Hematopoietic multipotent progenitor cell treated with erythropoietin and hydrocortisone succinate and interleukin-3 and kit ligand, for 17 days (in vitro differentiated cells): ENCODE measurements around the gene APP.

ENCODE experiments used
- DNase-seq: peaks from one replicate; pipeline ENCODE4 v3.0.0-alpha.2; 2015; ENCODE audit warnings: low spot score

APP gene

DNA sequence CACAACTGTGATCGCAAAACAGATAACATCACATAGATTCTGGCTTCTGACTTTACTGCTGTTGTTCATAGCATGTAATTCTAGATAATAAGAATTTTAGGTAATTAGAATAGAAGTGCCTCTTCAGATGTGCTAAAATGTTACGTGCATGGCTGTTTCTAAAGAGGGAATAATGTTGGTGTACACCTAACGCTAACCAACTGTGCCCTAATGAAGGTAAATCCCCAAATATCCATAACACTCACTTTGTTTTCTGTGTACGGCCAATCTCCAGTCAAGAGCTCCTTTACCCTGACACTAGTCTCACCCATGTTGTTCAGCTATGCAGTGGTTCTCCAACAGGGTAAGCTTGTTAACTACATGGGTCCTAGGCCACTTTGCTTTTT is 44.4 kb downstream of the APP start:
- no peak for DNase-seq

DNA sequence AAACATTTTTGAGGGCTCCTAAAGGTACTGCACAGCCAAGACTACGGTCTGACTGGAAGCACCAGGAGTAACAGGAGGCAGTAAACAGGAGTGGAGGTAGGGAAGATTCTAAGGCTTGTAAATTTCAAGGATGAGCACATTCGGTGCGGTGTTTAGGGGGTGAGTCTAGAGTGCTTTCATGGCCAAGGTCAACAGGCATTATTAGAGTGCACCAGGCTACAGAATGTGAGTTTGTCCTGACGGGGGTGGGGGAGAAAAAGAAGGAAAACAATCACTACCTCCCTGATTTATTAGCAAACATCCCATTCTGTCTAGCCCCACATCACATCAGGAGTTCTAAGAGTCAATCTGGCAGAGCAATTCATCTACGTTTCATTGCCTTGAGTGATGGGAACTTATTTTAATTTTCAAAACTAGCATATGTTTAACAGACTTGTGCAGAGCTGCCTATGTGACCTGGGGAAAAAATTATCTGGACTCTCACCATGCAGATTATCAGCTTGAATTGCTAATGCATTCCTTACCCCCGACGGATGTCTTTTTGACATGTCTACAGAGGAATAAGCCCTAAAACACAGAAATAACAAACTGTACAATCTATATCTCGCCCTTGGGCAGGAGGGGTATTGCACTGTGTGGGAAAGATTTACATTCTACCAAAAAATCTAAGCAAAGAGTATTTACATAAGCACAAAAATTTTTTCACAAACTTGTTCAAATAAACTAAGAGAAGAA is 45.0 kb downstream of the APP start:
- no peak for DNase-seq

DNA sequence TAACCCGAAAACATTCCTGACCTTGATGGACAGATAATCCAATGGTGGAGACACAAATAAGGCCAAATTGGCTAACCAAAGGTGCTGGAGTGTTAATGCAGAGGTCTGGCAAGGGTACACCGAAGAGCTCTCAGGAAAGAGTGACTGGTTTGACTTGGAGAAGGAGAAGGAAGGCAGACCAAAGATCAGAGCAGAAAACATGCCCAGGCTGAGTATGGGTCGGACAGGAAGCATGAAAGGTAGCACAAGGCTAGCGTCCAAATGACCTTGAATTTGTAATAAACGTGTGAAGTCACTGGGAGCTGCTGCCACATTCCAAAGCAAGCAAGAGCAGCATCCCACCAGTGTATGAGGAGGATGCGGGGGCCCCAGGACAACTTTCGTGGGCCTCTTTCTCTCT is 45.7 kb downstream of the APP start:
- no peak for DNase-seq

DNA sequence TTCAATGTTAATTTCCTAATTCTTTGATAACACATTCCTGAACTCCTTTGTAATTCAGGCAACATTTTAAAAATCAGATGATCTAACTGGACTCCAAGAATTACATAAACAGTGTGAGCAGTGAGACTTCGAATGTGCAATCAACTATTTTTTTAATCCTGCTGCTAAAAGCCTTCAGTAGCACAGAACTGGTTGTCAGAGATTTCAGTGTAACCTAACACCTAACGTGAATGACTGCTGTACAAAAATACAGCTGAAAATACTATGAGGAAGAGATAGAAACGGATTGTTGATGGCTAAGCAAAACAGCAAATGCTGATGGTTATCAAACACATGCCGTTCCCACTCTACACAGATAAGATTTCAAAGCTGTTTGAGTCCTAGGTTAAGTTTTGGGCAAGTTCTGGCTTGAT is 46.1 kb downstream of the APP start:
- DNase-seq, result no peak

DNA sequence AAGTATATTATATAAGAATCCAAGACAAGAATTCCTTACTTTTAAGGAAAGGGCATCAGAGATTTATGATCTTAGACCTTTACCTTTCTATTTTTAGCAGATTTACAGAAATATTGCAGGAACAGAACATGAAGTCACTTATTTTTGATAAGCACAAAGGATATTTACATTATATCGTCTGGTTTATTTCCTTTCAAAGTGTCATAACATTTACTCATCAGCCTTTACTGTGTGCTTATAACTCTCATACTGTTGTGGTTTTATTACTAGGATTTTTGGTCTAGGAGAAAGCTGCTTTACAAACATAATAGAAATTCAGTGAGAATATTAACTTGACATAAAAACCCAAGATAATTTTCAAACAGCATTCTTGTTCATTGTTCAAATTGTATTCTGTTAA is 47.6 kb downstream of the APP start:
- DNase-seq, result no peak

DNA sequence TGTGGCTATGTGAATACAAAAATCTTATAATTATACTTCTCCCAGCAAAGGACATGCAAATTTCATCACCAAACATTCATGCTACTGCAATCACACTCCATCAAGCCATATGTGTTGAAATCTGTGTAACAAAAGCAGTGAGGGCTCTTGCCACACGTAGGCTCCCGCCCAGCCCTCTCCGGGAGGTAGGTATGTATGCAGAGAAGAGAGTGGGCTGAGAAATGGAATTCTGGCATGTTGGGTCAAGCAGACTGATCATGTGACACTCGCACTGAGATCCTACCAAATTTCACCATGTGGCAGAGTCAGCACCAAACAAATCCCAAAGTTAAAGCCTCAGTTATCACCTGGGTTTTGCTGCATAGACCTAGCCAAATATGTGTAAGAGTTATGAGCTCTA is 49.7 kb downstream of the APP start:
- DNase-seq, result no peak

DNA sequence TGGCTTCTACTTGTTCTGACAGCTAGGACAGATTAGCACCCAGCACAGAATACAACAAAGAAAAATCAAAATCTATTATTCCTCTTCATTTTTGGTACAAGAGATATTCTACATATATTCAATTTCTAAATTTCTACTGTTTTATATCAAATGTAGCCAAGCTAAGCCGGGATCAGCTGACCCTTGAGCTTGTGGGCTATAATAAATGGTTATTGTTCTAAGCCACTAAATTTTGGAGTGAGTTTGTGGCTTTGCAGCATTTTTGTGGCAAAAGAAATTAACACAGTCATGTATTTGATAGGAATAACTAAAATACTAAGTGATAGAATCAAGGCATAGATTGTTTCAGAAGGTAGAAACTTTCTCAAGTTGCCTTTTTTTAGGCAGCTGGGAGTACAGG is 50.7 kb downstream of the APP start:
- no peak for DNase-seq

DNA sequence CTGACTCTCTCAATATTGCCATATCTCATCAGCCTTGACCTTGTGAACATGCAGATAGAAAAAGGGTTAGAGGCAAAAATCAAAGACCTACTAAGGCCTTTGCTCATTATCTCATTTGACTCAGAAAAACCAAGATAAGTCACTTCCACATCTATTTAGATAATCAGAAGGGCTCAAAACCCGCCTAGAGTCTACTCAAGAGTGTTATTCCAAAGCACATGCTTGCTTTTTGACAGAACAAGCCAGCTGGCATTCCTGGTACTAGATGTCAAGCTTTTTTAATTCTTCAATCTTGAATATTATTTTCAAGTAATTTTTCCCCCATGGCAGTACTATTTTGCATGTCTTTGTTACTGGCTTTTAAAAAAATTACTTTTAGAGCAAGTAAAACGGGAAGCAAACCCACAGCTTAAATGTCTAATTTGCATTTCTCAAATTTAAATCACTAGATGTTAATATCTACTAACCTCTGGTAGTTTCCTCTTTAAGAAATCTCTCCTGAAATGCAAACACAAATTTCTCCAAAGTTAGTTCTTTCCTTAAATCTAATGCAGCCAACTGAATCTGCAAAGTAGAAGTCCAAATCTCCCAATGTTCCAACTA is 51.5 kb downstream of the APP start:
- DNase-seq, result no peak

DNA sequence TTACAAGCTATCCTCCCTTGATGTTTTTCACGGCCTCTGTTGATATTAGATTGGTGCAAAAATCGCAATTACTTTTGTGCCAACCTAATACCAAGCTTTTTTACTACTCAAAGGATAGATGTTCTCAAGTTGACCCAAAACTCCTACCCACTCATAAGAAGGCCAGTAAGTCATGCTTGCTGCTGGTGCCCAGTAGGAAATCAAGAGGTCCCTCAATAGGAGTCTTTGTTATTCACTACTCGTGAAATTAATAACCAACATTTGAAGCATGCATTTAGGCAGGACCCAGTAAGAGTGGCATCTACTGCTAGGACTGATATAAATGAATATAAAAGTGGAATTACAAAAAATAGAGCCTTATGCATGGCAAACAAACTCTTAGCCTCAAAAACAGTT is 52.6 kb downstream of the APP start:
- DNase-seq, result no peak

DNA sequence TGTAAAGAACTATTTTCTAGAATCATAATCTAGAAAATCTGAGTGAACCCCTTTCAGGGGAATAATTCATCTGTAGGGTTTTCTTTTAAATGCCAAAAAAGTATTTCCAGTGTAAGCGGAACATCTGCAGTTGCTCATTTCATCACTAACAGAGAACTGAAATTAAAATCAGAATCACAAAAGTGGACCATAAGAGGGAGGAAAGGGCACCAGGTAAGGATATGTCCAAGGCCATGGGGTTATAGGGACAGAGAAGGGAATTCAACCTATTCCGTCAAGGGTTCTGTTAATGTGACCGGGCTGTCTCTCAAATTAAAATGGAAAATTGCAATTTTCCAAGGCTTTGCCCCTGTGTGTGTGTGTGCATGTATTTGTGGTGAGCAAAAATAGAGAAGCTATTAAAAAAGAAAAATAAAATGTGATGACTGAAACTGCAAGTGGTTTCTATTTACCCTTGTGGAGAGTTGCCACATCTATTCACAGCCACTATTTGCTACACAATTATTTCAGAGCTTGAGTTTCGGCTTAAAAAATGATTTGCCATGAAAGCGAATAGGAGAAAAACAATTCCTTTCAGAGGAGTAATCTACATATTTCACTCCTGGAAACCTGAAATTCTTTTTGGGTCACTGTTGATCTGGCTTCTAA is 53.1 kb downstream of the APP start:
- DNase-seq, result no peak

DNA sequence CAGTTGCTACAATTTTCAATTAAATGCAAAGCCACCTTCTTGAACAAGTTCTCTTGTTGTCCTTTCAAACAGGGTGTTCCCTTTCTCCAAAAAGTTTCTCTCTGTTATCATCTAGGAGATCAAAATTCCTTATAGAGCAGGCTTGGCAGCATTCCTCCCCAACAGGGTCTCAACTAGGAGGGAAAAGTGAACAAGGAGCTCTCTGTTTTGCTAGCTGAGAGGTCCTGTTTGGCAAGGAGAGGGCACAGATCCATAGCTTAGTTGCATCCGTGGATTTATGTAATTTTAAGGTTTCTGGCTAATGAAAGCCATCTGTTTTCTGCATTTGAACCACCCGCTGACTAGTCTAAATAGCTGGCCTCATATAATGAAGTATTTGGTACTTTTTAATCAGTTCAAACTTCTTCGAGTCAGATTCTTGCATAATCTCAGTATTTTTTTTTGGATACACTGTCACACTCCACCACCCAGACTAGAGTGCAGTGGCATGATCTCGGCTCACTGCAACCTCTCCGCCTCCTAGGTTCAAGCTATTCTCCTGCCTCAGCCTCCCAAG is 54.0 kb downstream of the APP start:
- no peak for DNase-seq

DNA sequence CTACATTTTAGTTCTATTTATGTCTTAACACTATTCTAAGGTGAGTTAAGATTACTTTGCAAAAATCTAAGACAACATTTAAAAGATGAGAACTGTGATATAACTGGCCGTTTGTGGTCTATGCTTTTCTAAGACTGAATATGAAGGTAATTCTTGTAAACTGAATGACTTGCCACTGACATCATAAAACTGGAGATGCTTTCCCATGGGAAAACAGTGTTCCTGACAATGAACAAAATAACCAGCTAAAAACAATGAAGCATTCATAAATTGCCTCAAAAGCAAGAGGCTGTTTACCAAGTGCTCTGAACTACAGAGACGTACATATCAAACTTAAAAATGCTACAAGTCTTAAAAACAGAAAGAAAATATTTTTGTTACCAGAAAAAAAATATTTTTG is 54.7 kb downstream of the APP start:
- DNase-seq, result no peak

DNA sequence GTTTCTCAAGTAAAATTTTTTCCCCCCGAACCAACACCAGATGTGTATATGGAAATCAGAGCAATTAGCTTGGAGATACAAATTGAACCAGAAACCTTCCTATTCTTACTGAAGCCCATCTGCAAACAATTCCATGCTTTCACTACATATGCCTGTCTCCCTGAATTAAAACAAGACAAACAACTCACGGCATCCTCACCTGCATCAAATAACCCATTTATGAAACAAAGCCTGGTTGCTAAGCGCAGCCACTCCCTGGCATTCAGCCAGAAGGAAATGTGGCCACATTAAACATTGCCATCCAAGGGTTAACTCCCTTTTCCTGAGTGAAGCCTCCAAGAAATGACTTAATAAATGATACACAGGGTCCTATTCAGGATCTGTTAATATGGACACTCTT is 55.3 kb downstream of the APP start:
- DNase-seq, result no peak

DNA sequence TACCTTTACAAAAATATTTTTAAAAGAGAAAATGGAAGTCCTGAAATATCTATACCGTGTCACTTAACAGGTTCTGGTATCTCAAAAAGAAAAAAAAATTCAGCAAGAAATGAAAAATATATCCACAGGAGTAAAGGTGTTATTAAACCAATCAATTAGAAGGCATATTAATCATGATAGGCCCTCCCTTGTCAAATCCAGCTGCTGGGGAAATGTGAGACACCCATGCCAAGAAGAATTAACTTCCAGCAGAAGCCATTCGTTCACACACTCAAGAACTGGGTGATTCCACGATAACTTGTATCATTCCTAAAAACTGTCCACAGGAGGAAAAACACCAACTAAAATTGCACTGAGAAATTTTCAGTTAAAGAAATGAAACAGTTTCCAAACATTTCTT is 57.6 kb downstream of the APP start:
- no peak for DNase-seq

DNA sequence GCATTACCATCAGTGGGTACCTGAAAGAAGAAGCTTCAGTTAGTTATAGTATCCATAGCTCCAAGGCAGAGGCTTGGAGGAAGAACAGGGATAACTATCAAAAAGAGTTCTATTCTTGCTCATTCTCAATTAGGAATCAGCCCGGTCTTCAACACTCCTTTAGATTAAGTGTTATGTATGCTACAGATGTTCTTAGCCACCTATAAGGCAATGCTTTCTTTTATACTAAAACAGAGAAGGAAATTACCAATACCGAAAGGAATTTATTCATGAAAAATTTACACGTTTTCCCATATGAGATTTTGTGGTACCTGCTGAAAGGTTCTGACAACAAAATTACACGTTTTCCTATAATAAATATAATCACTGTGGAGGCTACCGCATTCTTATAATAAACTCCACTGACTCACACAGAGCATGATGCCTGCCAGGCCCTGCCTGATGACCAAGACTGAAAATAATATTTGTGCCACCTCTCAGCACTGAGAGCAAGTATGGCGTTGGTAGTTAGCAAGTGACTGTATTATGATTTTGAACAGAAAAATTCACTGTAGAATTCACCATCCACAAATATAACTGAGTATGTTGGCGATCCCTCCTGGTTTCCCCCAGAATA is 58.3 kb downstream of the APP start:
- DNase-seq, result no peak

DNA sequence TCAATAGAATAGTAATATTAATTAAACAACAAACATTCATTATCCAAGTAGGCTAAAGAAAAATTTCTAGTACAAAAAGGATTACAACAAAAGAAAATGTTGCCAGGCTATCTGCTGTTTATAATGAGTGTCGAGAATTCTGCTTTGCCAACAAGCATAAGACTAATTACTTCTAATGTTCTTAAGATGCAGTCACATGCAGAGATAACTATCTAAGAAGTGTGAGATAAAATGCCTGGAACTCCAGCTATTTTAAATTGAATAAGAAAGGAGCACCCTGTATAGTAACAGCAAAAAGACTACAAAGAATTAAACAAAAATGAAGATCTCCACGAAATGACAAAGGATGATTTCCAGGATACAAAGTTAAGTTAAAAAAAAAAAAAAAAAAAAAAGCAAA is 59.9 kb downstream of the APP start:
- DNase-seq, result no peak

DNA sequence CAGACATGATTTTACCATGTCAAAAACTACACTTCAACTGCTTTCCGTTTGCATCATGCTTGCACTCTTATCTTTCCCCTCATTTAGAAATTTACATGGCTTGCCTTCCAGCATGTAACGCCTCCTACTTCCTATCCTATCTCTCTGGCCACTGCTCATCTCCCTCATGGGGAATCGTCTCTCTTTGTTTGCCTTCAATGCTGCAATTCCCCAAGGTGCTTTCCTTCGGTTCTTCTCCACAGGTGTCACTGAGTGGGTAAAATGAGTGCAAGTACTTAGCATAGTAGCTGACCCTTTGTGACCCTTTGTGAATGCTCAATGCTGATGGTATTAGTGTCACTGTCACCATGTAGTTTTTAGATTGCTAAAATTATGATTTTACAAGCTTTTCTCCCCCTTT is 63.1 kb downstream of the APP start:
- DNase-seq, result no peak

DNA sequence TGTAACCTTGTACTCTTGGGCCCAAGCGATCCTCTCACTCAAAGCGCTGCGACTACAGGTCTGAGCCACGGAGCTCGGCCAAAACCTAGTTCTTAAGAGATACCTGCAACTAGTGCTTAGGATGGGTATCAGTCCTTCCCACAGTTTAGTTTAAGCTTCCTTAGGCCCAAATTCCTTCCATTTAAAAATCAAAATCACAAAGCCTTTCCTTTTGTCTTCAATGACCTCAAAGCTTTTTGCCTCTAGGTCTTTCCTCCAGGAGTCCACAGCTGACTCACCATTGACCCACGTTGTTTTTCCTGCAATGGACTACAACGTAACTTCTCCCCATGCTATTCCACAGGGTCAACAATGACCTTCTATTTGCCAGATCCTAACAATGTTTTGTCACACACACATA is 64.0 kb downstream of the APP start:
- DNase-seq, result no peak

DNA sequence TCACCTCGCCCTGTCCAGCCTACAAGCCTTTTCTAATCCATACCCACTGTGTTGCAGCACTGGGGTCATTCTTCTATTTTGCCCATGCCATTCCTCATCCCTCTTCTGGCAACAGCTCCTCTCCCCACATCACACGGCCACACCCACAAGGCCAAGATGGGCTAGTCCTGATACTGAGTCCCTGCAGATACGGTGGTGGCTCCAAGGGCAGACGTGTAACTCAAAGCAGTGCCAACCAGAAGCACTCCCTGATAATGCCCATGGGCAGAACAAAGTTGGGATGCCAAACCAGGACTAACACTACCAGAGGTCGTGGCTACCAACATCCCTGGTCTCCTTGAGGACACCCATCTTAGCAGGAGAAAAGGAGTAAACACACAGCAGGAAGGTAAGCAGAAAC is 64.8 kb downstream of the APP start:
- no peak for DNase-seq

DNA sequence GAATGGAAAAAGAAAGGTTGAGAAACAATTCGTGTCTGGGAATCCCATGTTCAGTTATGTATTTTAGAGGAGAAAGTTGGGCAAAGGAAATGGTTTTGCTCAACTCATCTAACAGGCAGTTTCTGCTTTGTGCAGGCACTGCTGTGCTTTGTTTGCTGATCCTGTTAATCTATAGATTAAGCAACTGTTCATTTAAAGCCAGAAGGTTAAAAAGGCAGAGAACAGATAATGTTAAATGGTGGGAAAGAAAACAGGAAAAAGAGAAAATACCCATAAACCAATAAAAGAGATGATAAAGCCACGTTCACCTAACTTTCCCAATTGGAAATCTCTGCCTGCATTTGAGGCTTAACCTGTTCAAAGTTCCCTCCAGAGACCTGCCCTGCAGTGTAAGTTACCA is 70.0 kb downstream of the APP start:
- no peak for DNase-seq

DNA sequence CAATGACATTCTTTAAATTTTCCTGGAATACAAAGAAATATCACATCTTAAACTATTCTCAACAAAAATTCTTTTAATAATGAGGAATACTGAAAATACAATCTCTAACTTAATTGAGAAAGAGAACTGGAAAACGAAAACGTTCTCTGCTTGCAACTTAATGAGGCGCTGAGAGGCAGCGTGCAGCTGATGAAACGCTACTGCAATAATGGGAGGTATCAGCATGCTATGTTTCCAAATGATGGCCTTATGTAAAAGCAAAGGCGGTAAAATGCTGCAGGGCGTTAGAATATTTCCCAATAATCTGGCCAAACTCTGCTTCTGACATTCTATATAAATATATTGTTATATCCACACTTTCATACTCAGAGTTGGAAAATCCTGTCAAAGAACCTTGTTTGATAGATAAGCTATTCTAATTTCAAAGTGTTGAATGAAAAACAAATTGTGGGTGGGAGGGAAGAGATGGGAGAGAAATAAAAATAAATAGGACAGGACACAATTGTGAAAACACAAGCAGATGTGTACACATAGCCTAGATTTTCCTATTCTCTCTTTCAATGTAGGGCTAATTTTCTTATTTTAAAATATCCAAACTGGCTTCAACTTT is 70.9 kb downstream of the APP start:
- DNase-seq, result no peak

DNA sequence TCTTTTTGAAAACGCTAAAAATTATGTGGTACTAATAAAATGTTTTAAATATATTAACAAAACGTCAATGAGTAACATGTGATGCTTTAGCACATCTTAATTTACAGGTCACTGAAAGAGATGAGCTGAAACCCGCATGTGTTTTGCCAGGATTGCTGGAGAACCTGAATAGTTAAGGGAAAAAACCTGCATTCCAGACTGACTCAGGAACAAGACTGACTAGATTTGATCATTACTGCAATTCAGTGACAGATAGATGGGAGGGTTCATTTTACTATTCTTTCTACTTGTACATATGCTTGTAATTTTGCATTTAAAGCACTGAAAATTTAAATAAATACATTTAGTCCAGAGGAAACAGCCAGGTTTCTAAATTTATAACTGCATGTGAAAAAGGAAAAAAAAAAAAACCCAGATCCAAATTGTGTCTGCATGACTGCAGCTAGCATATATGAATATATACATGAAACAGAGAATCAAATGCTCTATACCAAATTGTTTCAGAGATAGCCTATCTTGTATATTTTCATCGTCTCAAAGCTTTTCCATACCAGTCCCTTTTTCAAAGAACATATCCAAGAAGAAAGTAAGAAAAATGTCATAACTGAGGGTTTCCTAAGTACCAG is 71.7 kb downstream of the APP start:
- DNase-seq, result no peak
